HL-60/S4 treated with retinoic acid at 250 ng/mL for 4 days and 3 days (cell line): ENCODE results near the gene SHISA3.
"Not testable (repeated sequence)": the region's sequence is repeated elsewhere in the genome, so short reads cannot be mapped to it uniquely, and the experiment has no call there.

Experiments used
- in situ Hi-C: fragments of 300-500 bp; cut with MboI; formaldehyde crosslinking; loops from 2 replicates; pipeline ENCODE4 v1.7.0; 2022; ENCODE audit warnings: low sequenced_read_pairs

The SHISA3 gene

DNA sequence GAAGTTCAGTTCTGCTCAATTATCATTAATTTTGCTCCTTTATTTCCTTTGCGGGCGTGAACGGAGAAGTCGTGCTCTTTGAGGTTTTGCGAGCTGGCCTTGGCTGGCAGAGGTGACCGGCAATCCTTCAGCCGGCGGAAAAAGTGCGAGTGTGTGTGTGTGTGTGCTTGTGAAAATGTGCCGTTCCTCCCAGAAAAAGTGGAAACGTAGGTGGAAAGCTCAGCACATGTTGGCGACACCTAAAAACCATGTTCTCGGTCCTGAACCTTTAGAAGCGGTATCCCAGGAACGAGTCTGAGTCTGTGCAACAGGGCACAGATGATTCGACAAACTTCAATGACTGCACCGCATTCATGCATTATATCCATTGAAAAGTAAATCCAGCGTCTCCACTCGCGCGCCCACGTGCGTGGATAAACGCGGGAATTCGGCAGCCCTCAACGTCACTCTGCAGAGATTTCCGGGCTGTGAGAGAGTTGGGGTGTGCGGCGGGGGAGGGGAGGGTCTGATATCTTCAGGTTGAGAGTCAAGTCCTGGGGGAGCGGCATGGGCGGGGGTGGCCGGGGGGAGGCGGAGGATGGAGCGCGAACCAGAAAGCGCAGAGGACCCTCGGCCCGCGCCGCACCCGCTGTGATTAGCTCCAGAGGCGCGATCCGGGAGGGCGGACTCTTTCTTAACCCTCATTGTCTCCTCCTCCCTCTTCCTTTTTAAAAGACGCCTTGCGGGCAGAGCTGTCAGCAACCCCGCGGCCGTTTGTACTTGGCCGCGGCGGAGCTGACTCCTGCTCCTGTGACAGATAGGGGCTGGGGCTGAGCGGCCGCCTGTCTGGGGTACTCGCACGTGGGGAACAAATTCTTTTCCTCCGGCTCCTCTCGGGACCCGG, at the start of gene SHISA3:
TSS of gene SHISA3 (plus strand) at position 737 of the 883 bp plus-strand sequence. CDS start 569 bp downstream, outside the sequence.
- in situ Hi-C loops = no loop called here

DNA sequence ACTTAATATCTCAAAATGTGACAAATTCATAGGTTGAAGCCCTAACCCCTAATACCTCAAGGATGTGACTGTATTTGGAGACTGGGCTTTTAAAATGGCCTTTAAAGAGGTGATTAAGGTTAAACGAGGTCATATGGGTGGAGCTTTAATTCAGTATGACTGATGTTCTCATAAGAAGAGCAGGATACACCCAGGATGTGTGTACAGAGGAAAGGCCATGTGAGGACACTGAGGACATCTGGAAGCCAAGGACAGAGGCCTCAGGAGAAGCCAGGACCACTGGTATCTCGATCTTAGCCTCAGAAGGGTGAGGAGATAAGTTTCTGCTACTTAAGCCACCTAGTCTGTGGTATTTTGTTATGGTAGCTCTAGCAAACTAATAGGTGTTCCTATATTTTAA, 49.0 kb upstream of the SHISA3 start:
- in situ Hi-C loops = no loop called here

DNA sequence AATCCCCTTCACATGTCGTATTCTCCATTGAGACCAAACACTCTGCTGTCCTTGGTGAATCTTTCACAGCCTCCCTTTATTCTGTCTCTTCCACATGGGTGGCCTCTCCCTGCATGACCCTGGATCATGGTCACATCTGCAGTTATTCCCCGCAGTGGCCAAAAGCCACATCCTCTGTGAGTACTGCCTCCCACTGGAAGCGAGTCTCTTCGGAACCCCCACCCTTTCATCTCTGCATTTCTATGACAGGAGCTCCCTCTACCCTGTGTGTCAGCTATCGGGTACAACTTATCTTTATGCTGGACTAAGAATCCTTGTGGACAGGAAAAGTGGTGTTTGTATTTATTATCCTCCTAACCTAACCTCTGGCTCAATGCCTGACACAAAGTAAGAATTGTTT, 48.6 kb upstream of the SHISA3 start:
- in situ Hi-C loops = no loop called here

DNA sequence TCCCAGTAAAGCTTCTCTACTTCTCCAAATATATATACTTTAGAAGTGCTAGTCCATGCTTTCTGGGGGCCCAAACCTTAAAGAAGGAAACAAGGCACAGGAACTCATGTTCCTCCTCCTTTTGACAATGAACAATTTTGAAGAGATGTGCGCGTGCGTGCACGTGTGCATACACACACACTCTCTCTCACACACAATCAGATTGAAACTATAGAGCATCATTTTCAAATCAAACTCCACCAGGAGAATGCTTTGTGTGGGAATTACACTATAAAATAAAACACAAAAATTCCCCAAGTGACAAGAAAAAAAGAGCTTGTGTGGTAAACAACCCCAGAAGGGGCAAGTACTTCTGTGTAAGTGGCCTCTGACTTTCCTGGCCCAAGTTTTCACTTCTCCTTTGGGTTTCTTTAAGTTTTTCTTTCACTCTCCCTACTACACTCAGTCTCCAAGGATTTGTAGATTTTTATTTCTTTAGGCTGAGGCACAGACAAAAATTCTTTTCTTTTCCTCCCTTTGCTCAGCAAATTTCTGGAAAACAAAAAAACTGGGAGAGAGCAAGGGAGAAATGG, 46.6 kb upstream of the SHISA3 start:
- in situ Hi-C loops = no loop called here

DNA sequence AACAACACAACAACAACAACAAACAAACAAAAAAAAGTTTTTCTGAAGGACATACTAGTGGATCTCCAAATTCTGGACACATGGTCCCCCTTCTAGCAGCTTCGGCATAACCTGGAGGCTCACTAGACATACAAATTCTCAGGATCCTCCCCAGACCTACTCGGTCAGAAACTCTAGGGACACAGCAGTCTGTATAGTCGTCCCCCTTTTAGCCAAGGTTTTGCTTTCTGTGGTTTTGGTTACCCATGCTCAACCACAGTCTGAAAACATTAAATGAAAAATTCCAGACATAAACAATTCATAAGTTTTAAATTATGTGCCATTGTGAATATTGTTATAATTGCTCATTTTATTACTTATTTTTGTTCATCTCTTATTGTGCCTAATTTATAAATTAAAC, 45.2 kb upstream of the SHISA3 start:
- in situ Hi-C loops = no loop called here

DNA sequence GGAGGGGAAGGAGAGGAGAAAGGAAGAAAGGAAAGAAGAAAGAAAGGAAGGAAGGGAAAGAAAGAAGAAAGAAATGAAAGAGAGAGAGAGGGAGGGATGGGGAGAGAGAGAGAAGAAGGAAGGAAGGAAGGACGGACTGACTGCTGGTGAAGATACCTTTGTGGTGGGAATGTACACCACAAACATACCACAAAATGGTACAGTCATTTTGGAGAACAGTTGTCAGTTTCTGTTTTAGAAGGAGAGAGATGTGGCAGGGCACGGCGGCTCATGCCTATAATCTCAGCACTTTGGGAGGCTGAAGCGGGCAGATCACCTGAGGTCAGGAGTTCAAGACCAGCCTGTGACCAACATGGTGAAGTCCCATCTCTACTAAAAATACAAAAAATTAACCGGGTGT, 40.0 kb upstream of the SHISA3 start:
- in situ Hi-C loops = no loop called here

DNA sequence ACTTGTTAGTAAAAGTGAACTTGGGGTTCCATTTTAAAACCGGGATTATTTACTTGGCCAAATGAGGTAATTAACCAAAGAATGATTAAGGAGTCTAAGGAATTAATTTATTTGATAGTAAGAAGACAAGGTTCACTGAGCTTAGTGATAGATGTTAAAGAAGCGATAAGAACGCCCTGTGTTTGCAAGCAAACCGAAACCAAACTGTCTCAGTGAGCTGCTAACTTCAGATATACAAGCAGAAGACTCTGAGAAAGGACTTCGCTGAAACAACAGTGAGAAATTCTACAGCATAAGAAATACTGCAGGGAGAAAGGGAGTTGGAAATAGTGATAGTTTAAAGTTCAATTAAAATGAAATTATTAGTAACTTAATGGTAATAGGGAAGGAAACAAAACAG, 37.6 kb upstream of the SHISA3 start:
- in situ Hi-C loops = no loop called here

DNA sequence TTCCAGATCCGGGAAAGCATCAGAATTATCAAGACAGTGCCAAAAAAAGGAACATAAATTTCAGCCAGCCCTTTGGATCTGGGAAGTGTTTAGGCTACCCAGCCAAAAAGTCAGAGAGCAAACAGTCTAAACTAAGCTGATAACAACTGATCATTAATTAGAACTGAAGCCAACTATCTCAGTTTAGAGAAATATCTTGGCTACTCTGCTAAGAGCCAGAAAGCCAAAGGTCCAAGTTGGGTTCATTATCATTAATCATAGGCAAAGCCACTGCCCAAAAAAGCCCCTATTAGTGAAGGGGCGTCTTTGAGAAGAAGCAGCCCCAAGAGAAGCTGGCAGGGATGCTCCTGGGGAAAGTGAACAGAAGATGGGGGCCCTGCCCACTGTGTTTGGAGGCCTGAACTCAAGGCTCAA, 37.0 kb upstream of the SHISA3 start:
- in situ Hi-C loops = no loop called here

DNA sequence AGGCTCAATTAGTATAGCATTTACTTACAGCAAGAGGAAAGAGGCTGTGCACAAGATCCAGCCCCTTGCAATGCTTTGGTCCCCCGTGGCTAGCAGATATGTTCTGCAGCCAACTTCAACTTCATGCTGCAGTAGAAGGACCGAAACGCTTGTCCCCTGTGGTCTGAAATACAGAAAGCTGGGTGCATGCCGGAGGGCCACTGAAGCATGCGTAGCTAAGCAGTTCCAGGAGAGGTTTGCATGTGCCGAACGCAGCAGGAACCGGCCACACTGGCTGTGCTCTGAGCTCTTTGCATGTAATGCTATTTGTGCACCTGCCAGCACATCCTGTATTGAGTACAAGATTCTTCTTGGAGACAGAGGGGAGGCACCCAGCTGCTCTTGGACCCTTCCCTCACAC, 35.8 kb upstream of the SHISA3 start:
- in situ Hi-C loops = no loop called here

DNA sequence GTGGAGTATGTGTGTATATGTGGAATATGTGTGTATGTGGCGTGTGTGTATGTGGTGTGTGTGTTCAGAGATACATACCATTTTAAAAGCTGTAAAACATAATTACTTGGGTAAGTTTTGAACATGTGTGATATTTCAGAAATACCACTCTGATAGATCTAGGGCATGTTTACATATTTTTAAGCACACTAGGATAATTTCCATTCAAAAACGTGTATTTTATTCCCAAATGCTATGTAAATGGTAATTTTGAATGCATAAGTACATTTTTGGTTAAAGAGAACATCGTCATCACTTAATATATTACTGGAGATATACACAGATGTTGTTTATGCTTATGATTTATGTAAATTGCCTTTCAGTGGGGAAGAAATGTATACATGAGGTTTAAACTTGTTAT, 34.7 kb upstream of the SHISA3 start:
- in situ Hi-C loops = no loop called here

DNA sequence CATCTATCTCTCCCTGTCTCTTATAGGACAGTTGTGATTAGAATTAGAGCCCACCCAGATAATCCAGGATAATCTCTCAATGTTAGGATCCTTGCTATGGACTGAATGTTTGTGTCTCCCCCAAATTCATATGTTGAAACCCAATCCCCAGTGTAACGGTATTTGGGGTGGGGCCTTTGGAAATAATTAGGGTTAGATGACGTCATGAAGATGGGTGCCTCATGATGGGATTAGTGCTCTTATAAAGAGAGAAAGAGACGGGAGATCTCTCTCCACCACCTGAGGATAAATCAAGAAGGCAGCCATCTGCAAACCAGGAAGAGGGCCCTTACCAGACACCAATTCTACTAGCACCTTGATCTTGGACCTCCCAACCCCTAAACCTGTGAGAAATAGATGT, 33.7 kb upstream of the SHISA3 start:
- in situ Hi-C loops = no loop called here

DNA sequence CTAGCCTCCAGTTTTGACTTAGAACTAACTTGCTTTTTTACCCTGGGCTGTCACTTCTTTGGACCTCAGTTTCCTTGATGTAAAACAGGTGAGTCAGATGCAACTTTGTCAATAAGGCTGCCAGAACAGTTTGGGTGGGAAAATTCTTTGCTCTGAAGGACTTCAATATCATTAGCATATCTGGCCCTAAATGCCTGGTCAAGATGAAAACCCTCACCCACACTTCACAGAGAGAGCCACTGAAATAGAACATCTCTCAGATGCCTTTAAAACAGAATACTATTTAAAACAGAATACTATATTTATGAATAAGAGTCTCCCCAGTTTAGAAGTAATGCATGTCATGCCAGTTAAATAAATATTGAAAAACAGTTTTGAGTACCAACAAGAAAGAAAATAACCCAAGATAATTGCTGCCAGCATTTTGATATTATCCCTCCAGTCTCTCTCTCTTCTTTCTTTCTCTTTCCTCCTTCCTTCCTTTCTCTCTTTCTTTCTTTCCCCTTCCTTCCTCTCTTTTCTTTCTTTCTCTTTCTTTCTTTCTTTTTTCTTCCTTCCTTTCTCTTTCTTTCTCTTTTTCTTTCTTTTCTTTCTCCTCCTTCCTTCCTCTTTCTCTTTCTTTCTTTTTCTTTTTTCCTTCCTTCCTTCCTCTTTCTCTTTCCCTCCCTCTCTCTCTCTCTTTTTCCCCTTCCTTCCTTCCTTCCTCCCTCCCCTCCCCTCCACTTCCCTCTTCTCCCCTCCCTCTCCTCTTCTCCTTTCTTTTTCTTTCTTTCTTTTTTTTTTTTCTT, 32.8 kb upstream of the SHISA3 start:
- in situ Hi-C loops = no loop called here

DNA sequence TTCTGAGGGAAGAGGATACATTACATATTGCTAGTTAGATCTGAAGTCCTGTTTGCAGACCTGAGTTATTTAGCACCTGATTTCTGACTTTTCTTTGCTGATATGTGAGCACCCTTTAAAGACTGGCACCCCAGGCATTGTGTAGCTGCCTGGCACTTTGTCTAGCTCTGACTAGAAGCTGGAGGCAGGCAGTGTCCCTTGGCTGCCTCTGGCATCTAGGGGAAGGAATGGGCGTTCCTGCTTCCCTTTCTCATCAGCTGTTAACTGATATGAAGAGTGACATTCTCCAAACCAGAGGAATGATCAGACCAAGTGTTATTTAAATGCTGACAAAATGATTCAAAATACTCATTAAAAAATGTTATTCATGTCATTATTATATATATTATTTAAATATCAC, 30.3 kb upstream of the SHISA3 start:
- in situ Hi-C loops = no loop called here

DNA sequence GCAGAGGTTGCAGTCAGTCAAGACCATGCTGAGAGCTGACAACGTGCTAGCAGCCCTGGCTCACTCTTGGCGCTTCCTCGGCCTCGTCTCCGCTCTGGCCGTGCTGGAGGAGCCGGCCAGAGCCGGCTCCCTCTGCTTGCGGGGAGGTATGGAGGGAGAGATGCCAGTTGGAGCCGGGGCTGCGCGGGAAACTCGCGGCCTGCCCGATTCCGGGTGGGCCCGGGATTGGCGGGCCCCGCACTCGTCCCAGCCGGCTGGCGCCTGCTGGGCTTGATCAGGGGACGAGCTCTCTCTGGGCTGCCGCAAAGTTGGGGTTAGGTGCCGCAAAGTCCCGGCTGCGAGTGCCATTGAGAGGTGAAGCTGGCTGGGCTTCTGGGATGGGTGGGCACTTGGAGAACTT, 27.8 kb upstream of the SHISA3 start:
- in situ Hi-C loops = no loop called here

DNA sequence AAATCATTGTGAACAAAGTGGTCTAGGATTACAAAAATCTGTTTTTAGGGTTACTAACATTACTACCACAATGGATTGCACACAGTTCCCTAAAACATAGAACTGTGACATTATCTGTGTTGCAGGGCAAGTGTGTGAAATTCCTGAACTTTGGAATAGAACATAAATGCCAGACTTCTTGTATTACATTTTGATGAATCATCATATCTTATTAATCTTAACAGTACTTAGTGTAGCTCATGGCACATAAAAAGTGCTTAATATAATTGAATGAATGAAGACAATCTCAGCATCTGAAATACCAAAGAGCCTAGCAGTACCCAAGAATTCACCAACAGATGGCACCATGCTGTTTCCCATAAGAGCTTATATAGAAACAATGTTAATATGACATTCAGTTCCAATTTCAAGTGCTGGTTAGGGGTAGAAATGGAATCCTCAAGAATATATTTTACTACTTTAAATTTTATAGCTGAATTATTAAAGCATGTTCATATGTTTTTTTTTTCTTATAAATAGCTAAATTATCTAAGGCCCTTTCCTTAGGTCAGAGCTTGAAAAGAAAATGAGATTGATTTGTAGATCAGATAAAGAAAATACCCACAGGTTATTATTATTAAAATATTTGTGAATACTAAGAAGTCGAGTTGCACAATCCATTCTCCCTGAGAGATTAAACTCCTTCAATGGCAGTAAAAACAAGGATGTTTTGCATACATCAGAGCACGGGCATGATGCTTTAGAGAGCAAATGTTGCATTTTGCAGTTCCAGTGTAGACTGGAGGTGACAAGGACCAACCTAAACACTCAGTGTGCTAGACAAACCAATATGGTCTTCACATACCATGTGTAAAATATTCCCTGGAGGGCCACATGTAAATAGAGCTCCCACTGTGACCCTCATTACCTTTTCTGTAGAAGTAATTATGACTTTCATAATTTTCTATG, 25.7 kb upstream of the SHISA3 start:
- in situ Hi-C loops = no loop called here

DNA sequence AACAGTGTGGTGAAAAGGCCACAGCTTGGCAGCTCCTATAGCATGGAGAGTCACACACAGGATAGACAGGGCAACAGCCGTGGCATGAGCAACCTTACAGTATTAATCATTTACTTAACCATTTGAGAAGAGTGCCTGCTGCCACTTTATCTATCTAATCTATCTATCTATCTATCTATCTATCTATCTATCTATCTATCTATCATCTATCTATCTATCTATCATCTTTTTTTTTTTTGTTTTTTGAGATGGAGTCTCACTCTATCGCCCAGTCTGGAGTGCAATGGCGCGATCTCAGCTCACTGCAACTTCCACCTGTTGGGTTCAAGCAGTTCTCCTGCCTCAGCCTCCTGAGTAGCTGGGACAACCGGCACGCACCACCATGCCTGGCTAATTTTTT, 25.0 kb upstream of the SHISA3 start:
- in situ Hi-C loops = not testable (repeated sequence)

DNA sequence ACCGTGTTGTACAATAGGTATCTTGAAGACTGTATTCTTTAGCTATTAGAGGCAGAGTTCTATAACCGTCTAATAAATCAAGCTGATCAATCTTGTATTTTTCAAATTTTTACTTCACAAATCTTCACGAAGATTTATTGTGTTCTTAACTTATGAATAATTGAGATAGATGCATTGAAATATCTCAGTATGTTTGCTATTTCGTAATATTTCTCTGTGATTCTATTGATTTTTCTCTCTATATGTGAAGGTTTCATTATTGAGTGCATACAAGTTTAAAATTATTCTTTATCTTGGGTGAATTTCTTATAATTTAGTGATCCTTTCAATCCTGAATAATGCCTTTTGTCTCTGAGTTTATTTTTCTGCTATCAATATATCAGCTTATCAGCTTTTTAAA, 19.8 kb upstream of the SHISA3 start:
- in situ Hi-C loops = no loop called here

DNA sequence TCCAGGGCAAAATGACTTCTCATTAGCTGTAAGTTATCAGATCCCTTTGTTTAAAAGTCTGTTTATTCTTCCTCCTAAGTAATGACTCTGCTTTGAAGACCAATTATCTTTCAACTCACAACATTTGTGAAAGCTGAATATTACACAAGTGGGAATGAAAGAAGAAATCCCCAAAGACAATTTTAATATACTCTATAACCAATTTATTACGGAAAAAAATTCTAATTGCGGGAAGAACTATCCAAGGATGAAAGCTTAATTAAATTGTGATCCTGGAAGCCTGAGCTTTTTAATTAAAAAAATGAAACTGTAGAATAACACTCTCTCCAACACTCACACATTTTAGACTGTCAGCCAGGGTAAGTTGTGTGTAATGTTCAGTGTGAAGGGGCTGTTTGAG, 15.6 kb upstream of the SHISA3 start:
- in situ Hi-C loops = no loop called here

DNA sequence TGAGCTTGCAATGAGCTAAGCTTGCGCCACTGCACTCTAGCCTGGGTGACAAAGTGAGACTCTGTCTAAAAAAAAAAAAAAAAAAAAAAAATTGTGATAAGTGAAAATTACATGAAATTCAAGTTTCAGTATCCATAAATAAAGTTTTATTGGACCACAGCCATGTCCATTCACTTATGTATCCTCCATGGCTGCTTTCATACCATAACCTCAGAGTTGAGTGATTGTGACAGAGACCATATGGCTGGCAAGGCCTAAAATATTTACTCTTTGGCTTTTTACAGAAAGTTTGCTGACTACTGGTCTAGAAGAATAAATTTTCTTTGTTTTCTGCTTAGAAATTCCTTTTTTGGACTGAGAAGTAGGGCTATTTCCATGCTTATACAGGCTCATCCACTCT, 11.8 kb upstream of the SHISA3 start:
- in situ Hi-C loops = no loop called here

DNA sequence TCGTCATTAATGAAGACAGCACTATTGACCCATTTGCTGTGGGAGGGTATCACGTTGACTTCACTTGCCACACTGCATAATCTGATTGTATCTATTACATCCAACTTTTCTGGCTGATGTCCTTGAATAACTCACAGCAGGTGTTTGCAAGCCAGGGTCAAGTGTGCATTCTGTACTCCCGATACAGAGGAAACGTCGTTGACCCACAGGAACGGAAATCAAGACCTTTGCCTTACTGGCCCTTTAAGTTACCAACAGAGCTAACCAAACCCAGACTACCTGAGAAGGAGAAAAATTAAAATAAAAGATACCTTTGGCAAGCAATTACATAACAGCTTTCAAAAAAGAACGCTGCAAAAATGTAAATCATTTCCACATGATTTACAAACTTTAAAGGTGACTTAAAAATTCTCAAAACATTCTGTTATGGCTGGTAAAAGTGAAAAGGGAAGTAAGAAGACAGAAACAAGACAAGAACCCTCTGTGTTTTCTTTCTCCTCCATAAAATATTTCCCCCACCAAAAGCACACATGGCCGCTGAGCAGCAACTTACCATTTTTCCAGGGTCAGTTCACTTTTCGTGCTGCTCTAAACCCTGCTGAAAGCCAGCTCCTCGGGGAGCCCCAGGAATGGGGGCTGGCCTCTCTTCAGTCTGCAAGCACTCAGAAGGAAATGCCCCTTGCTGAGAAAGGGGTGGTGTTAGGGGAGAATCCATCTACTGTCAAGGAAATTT, 6.5 kb upstream of the SHISA3 start:
- in situ Hi-C loops = no loop called here
